Breast epithelium (tissue), 4 donors: ENCODE data around the gene RANGAP1. TPM values are rescaled to one million over a fixed set of nuclear protein-coding genes. Genes with fewer than 3 reads are reported as not detected.

Source experiments
- DNase-seq, 2 donors: peaks; one replicate each; pipeline ENCODE4 v3.0.0-alpha.2; 2019; ENCODE audit warnings: low spot score in 2 of 2
- H3K27ac ChIP-seq, 2 donors: fragments of 200-600 bp; sonication (generic) in 1 of 2; one replicate each; pipeline ENCODE4 v1.5.1; 2016 to 2019; ENCODE audit warnings: mild to moderate bottlenecking in 1 of 2
- H3K27me3 ChIP-seq, 2 donors: fragments of 200-600 bp; sonication (generic) in 1 of 2; one replicate each; pipeline versions ENCODE4 v1.5.1 to v1.6.0; 2017 to 2019; ENCODE audit warnings: control low read depth in 1 of 2, mild to moderate bottlenecking in 1 of 2
- H3K36me3 ChIP-seq: fragments of 200-600 bp; one replicate; pipeline ENCODE4 v1.5.1; 2019
- H3K4me1 ChIP-seq, 2 donors: fragments of 200-600 bp; sonication (generic); one replicate each; pipeline ENCODE4 v1.5.1; 2016 to 2019; ENCODE audit warnings: control low read depth in 1 of 2
- H3K4me3 ChIP-seq, 3 donors: fragments of 200-600 bp; sonication (generic); 1 replicate in 2 of 3; 2 replicates in 1 of 3; pipeline ENCODE4 v1.5.1; 2016 to 2019; ENCODE audit warnings: mild to moderate bottlenecking in 3 of 3, moderate library complexity in 2 of 3
- H3K9me3 ChIP-seq, 2 donors: fragments of 200-600 bp; sonication (generic) in 1 of 2; one replicate each; pipeline ENCODE4 v1.5.1; 2016 to 2019; ENCODE audit warnings: control low read depth in 1 of 2
- POLR2A ChIP-seq: fragments of 450-650 bp; IDR thresholded peaks from one replicate; pipeline ENCODE4 v1.6.1; 2016; ENCODE audit warnings: antibody characterized with exemption, mild to moderate bottlenecking, moderate library complexity
- POLR2AphosphoS5 ChIP-seq, 3 donors: sonication (generic); formaldehyde crosslinking; IDR thresholded peaks; one replicate each; pipeline ENCODE4 v1.6.1; 2017; ENCODE audit warnings: antibody characterized with exemption in 3 of 3
- intact Hi-C: fragments of 100-400 bp; cut with DNase I; formaldehyde crosslinking; loops from one replicate; pipeline ENCODE4 v1.15.1; 2023; ENCODE audit warnings: low total_unique reads
- total RNA-seq, 3 donors: library from RNA; depleted of rRNA; stranded (reverse); fragments of >200 nt; gene quantifications; one replicate each; pipeline ENCODE4 v1.1.0, GENCODE V29; 2016
- TF ChIP-seq, protein P1 (sequence below), 3 donors: fragments of 450-650 bp; IDR thresholded peaks; one replicate each; pipeline ENCODE4 v1.5.1; 2016 to 2017; ENCODE audit warnings: antibody characterized with exemption in 3 of 3, mild to moderate bottlenecking in 3 of 3, moderate library complexity in 3 of 3

RANGAP1 gene
- total RNA-seq, 3 donors from 2014 or later, result 29.8 to 54.1 (median 51.2) TPM

- Histone ChIP-seq H3K27me3 (no peaks in the 10 kb centered on the region), H3K9me3 (no peaks in the 10 kb centered on the region), H3K4me3 (no peak overlapping the region), H3K4me1 (no peaks in the 10 kb centered on the region), H3K36me3 (no peaks in the 10 kb centered on the region), H3K27ac (no peak overlapping the region)
- no peak for TF ChIP-seq POLR2A
- TF ChIP-seq POLR2AphosphoS5 (IDR thresholded peaks at IDR 0.05), result no peak
- TF ChIP-seq, protein P1, sequence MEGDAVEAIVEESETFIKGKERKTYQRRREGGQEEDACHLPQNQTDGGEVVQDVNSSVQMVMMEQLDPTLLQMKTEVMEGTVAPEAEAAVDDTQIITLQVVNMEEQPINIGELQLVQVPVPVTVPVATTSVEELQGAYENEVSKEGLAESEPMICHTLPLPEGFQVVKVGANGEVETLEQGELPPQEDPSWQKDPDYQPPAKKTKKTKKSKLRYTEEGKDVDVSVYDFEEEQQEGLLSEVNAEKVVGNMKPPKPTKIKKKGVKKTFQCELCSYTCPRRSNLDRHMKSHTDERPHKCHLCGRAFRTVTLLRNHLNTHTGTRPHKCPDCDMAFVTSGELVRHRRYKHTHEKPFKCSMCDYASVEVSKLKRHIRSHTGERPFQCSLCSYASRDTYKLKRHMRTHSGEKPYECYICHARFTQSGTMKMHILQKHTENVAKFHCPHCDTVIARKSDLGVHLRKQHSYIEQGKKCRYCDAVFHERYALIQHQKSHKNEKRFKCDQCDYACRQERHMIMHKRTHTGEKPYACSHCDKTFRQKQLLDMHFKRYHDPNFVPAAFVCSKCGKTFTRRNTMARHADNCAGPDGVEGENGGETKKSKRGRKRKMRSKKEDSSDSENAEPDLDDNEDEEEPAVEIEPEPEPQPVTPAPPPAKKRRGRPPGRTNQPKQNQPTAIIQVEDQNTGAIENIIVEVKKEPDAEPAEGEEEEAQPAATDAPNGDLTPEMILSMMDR (IDR thresholded peaks at IDR 0.05), result no peak
- intact Hi-C loops, result no loop called here
- DNase-seq, result no peak
These were observed 33.6 kb downstream of the RANGAP1 start for GRCh38 chr22:41252365-41252764.

DNA sequence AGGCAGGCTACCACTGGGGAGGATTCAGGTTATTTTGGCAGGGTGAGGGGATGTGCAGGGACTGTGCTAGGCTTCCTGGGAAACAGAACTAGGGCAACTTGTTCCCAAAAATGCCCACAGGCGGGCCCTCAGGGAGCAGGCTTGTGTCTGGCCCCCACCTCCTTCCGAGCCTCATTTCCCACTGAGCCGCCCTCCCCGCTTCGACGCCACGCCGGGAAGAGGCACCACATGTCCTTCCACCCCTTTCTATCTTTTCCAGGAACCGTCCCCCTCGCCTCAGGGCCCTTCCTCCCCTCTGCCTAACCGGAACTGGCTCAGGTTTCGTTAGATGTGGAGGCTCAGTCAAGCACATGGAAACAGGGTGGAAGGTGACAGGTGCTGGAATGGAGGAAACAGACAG lies 35.9 kb downstream of the RANGAP1 start:
- no peak overlapping the region for H3K27ac ChIP-seq
- TF ChIP-seq POLR2A (no peak), POLR2AphosphoS5 (IDR thresholded peaks at IDR 0.05) (no peak)
- TF ChIP-seq, protein P1 (IDR thresholded peaks at IDR 0.05), result no peak
- intact Hi-C loops, result no loop called here

GRCh38 chr22:41249442-41249841 lies 36.5 kb downstream of the RANGAP1 start:
- DNase-seq, result no peak
- Histone ChIP-seq H3K27ac (no peak overlapping the region), H3K27me3 (no peaks in the 10 kb centered on the region), H3K9me3 (no peaks in the 10 kb centered on the region), H3K4me1 (no peaks in the 10 kb centered on the region), H3K4me3 (no peak overlapping the region), H3K36me3 (no peaks in the 10 kb centered on the region)
- TF ChIP-seq, protein P1 (IDR thresholded peaks at IDR 0.05), result no peak
- TF ChIP-seq POLR2AphosphoS5 (IDR thresholded peaks at IDR 0.05) (no peak), POLR2A (no peak)
- intact Hi-C loops, result no loop called here

More for the DNA sequence above, 35.9 kb downstream of the RANGAP1 start:
- no peak for DNase-seq
- Histone ChIP-seq H3K4me1 (no peaks in the 10 kb centered on the region), H3K4me3 (no peak overlapping the region), H3K9me3 (no peaks in the 10 kb centered on the region), H3K27me3 (no peaks in the 10 kb centered on the region), H3K36me3 (no peaks in the 10 kb centered on the region)

DNA sequence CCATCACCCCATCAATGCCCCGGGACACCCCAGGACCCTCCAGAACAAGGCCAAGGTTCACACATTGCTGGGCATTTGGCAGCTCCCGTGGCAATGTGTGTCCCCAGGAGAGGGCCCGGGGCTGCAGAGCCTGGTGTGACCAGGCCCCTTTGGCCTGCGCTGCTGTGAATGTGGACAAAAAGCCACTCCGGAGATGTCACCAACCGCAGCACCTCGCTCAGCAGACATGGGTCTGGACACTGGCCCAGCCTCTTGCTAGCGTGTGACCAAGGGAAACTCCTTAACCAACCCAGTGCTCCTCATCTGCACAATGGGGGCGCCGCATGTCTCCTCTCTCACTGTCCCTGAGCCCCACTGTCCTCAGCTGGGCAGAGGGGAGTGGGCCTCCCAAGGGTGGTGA lies 37.2 kb downstream of the RANGAP1 start:
- no peak overlapping the region for H3K4me3 ChIP-seq
- H3K27ac ChIP-seq, result no peak overlapping the region
- H3K4me1 ChIP-seq, result no peaks in the 10 kb centered on the region
- no peak for TF ChIP-seq POLR2A
- no peak for TF ChIP-seq POLR2AphosphoS5 (IDR thresholded peaks at IDR 0.05)
- TF ChIP-seq, protein P1 (IDR thresholded peaks at IDR 0.05), result no peak
- no peak for DNase-seq
- H3K27me3 ChIP-seq, result no peaks in the 10 kb centered on the region
- intact Hi-C loops, result no loop called here
- H3K36me3 ChIP-seq, result no peaks in the 10 kb centered on the region
- H3K9me3 ChIP-seq, result no peaks in the 10 kb centered on the region

DNA sequence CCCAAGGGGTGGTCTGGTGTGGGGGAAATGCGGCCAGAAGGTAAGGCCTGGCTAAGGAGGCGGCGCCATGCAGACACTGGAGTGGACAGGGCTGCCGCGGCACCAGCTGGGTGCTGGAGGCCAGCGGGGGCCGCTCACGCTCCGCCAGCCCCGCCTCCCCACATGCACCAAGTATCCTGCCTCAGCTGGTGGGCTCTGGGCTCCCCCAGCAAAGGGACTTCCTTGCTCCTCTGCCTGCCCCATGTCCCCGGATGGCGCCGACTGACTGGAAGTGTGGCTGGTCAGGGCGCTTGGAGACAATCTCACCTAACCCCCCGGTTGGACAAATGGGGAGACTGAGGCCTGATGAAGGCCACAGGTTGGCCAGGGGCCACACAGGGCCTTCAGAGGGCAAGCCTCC lies 37.7 kb downstream of the RANGAP1 start:
- Histone ChIP-seq H3K36me3 (no peaks in the 10 kb centered on the region), H3K27ac (no peak overlapping the region), H3K27me3 (no peaks in the 10 kb centered on the region), H3K4me3 (no peak overlapping the region), H3K9me3 (no peaks in the 10 kb centered on the region), H3K4me1 (no peaks in the 10 kb centered on the region)
- DNase-seq, result no peak
- intact Hi-C loops, result no loop called here
- TF ChIP-seq, protein P1 (IDR thresholded peaks at IDR 0.05), result no peak
- TF ChIP-seq POLR2A (no peak), POLR2AphosphoS5 (IDR thresholded peaks at IDR 0.05) (no peak)
